GM18873 (cell line): Measurements from ENCODE around the gene SH2D7.

Experiments used
- ATAC-seq: cut with Tn5 transposase; IDR thresholded peaks from one replicate; pipeline ENCODE4 v1.9.1; 2021; ENCODE audit warnings: mild to moderate bottlenecking, moderate library complexity, moderate number of reproducible peaks; ENCODE audit not compliant: unreplicated experiment, low FRiP score

The SH2D7 gene

GRCh38 chr15:78101423-78102105 lies 9.2 kb downstream of the SH2D7 start:
- no peak for ATAC-seq

- ATAC-seq: no peak
Measured at GRCh38 chr15:78102211-78102610, 9.8 kb downstream of the SH2D7 start.

GRCh38 chr15:78102741-78103140 lies 10.4 kb downstream of the SH2D7 start:
- ATAC-seq: no peak

- ATAC-seq: peak; percentile 68
Measured at GRCh38 chr15:78103406-78104118, 11.2 kb downstream of the SH2D7 start.

- no peak for ATAC-seq
Measured at GRCh38 chr15:78104119-78104479, 11.7 kb downstream of the SH2D7 start.

- no peak for ATAC-seq
Measured at GRCh38 chr15:78104566-78105475, 12.5 kb downstream of the SH2D7 start.

GRCh38 chr15:78105476-78106241 lies 13.3 kb downstream of the SH2D7 start:
- ATAC-seq: no peak

- ATAC-seq: no peak
Measured at GRCh38 chr15:78107471-78107870, 15.1 kb downstream of the SH2D7 start.

- ATAC-seq: no peak
Measured at GRCh38 chr15:78108300-78109084, 16.1 kb downstream of the SH2D7 start.

GRCh38 chr15:78109156-78109555 lies 16.8 kb downstream of the SH2D7 start:
- no peak for ATAC-seq

GRCh38 chr15:78110096-78110495 lies 17.7 kb downstream of the SH2D7 start:
- ATAC-seq: no peak

GRCh38 chr15:78110916-78111475 lies 18.6 kb downstream of the SH2D7 start:
- ATAC-seq: no peak

GRCh38 chr15:78111788-78112187 lies 19.4 kb downstream of the SH2D7 start:
- no peak for ATAC-seq

- ATAC-seq: no peak
Measured at GRCh38 chr15:78112551-78112950, 20.2 kb downstream of the SH2D7 start.

GRCh38 chr15:78120523-78120922 lies 28.2 kb downstream of the SH2D7 start:
- ATAC-seq: no peak

GRCh38 chr15:78125267-78125666 lies 32.9 kb downstream of the SH2D7 start:
- no peak for ATAC-seq

- no peak for ATAC-seq
Measured at GRCh38 chr15:78127882-78128281, 35.5 kb downstream of the SH2D7 start.

GRCh38 chr15:78129077-78129750 lies 36.9 kb downstream of the SH2D7 start:
- no peak for ATAC-seq

GRCh38 chr15:78129751-78130287 lies 37.5 kb downstream of the SH2D7 start:
- ATAC-seq: no peak
